ENCODE data around the gene PLEKHG3. TPM values are rescaled to one million over a fixed set of nuclear protein-coding genes. Genes with fewer than 3 reads are reported as not detected.

PLEKHG3 gene
- total RNA-seq, 4 donors from 2014 or later, result 58.1 to 273 (median 94.7) TPM

DNA sequence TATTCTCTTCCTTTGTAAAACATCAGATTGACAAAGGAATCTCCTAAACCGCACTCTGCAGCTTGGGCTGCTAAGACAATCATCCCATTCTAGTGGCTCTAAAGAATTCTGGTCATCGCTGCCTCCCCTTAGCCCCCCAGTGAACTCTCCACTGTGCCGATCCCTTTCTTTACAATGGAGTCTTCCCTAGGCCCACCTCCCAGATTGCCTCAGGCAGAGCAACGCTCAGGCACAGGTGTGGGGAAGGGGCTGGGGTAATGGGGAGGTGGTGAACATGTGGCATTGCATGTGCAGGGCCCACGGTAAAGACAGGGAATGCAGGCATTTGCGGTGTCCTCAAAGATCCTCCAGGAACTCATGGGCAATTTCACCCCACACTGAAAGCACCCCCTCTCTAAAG lies 86.3 kb downstream of the PLEKHG3 start:
- TF ChIP-seq EP300 (IDR thresholded peaks at IDR 0.05; ENCODE audit: low read depth) (no peak), POLR2AphosphoS5 (IDR thresholded peaks at IDR 0.05) (no peak), POLR2A (IDR thresholded peaks at IDR 0.05) (no peak)
- TF ChIP-seq, protein P1, sequence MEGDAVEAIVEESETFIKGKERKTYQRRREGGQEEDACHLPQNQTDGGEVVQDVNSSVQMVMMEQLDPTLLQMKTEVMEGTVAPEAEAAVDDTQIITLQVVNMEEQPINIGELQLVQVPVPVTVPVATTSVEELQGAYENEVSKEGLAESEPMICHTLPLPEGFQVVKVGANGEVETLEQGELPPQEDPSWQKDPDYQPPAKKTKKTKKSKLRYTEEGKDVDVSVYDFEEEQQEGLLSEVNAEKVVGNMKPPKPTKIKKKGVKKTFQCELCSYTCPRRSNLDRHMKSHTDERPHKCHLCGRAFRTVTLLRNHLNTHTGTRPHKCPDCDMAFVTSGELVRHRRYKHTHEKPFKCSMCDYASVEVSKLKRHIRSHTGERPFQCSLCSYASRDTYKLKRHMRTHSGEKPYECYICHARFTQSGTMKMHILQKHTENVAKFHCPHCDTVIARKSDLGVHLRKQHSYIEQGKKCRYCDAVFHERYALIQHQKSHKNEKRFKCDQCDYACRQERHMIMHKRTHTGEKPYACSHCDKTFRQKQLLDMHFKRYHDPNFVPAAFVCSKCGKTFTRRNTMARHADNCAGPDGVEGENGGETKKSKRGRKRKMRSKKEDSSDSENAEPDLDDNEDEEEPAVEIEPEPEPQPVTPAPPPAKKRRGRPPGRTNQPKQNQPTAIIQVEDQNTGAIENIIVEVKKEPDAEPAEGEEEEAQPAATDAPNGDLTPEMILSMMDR (IDR thresholded peaks at IDR 0.05), result no peak
- in situ Hi-C loops (cut with MboI; ENCODE audit: low pct_ligation_motif_present in 1 of 4, low pct_unique_long_range_greater_than_20kb in 1 of 4, low sequenced_read_pairs in 3 of 4) (no loop called here), intact Hi-C loops (cut with DNase I; ENCODE audit: low total_unique reads) (no loop called here)
- Histone ChIP-seq H3K36me3 (no peaks in the 10 kb centered on the region), H3K27ac (no peak overlapping the region), H3K9me3 (no peaks in the 10 kb centered on the region), H3K4me3 (no peak overlapping the region), H3K4me1 (no peaks in the 10 kb centered on the region), H3K27me3 (no peaks in the 10 kb centered on the region)
- no peak for DNase-seq
- 80% methylated on average over 1 to 6 of the region's 6 CpGs for WGBS, 2 donors (ENCODE audit: low coverage in 1 of 2)

DNA sequence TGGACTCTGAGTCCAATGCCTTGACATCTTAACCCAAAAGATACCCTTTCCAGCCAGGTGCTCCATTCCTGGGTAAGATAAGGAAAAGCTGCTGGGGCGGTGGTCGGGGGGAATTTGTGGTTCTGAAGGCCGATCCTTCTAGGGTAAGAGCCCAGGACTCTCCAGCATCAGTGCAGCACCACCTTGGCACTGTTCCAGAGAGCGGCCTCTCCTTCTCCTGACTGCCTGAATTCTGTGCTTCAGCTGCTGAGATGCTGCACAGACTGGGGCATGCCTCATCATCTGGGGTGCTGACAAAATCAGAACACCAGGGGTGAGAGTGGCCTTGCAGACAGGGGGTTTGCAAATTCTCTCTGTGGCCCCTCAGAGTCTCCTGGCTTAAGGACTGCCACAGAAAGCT lies 88.0 kb downstream of the PLEKHG3 start:
- no peaks in the 10 kb centered on the region for H3K4me1 ChIP-seq
- H3K27me3 ChIP-seq, result no peaks in the 10 kb centered on the region
- no peak for DNase-seq
- no peaks in the 10 kb centered on the region for H3K36me3 ChIP-seq
- H3K9me3 ChIP-seq, result no peaks in the 10 kb centered on the region
- TF ChIP-seq POLR2AphosphoS5 (IDR thresholded peaks at IDR 0.05) (no peak), POLR2A (IDR thresholded peaks at IDR 0.05) (no peak), EP300 (IDR thresholded peaks at IDR 0.05; ENCODE audit: low read depth) (no peak)
- TF ChIP-seq, protein P1 (IDR thresholded peaks at IDR 0.05), result no peak
- H3K27ac ChIP-seq, result no peak overlapping the region
- no peak overlapping the region for H3K4me3 ChIP-seq
- WGBS, 2 donors (ENCODE audit: low coverage in 1 of 2), result 70% methylated on average over 4 of the region's 4 CpGs; no CpG with 5 or more reads in 1 of the 2 donors
- in situ Hi-C loops (cut with MboI; ENCODE audit: low pct_ligation_motif_present in 1 of 4, low pct_unique_long_range_greater_than_20kb in 1 of 4, low sequenced_read_pairs in 3 of 4) (no loop called here), intact Hi-C loops (cut with DNase I; ENCODE audit: low total_unique reads) (no loop called here)

DNA sequence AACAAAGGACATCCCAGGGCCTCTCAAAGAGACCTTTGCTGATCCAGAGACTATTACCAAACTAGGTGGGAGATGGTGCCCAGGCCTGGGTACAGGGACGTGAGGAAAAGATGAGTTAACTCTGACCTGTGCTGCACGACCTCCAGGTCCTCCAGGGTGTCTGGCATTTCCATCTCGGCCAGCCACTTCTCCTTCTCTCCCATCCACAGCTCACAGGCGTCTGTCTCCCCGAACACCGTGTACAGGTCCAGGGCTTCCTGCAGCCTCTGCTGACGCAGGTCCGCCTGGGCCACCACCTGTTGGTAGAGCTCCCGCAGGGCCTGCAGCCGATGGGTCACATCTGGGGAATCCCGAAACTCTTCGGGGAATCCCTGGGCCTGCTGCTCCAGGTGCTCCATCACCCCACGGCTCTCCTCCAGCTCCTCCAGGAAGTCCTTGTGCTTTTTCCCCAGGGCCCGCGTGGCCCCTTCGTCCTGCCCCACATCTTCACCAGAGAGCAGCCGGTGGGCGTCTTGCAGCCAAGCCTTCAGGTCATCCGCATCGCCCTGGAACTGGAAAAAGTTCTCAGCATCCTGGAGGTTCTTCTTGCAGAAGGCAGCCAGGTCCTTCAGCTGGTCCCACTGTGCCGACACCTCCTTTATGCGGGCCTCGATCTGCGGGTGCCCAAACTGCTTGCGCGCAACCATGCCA lies 88.8 kb downstream of the PLEKHG3 start:
- TF ChIP-seq POLR2AphosphoS5 (IDR thresholded peaks at IDR 0.05) (no peak), POLR2A (IDR thresholded peaks at IDR 0.05) (no peak), EP300 (IDR thresholded peaks at IDR 0.05; ENCODE audit: low read depth) (no peak)
- TF ChIP-seq, protein P1 (IDR thresholded peaks at IDR 0.05), result no peak
- H3K27me3 ChIP-seq, result no peaks in the 10 kb centered on the region
- DNase-seq, result no peak
- in situ Hi-C loops (cut with MboI; ENCODE audit: low pct_ligation_motif_present in 1 of 4, low pct_unique_long_range_greater_than_20kb in 1 of 4, low sequenced_read_pairs in 3 of 4) (no loop called here), intact Hi-C loops (cut with DNase I; ENCODE audit: low total_unique reads) (no loop called here)
- H3K27ac ChIP-seq, result no peak overlapping the region
- 90 to 92% methylated on average over 2 to 26 of the region's 26 CpGs for WGBS, 2 donors (ENCODE audit: low coverage in 1 of 2)
- H3K9me3 ChIP-seq, result no peaks in the 10 kb centered on the region
- no peak overlapping the region for H3K4me3 ChIP-seq
- no peaks in the 10 kb centered on the region for H3K4me1 ChIP-seq
- no peaks in the 10 kb centered on the region for H3K36me3 ChIP-seq

DNA sequence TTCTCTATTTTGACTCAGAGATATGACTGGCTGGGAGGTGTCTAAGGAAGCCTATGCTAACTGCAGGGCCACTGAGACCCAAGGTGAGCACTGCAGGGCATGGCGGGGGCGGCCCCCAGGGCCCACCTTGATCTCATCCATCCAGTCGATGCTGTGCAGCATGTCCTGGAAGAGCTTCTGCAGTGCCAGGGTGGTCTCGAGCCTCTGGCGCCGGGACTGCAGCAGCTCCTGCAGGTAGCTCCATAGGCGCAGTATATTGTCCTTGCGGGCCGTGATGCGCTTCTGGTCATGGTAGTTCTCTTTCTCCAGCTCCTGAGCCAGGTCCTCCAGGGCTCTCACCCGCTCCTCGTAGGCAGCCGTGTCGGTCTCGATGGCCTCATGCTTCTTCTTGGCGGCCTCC lies 91.0 kb downstream of the PLEKHG3 start:
- no peak for DNase-seq
- in situ Hi-C loops (cut with MboI; ENCODE audit: low pct_ligation_motif_present in 1 of 4, low pct_unique_long_range_greater_than_20kb in 1 of 4, low sequenced_read_pairs in 3 of 4), result no loop called here
- no peaks in the 10 kb centered on the region for H3K4me1 ChIP-seq
- H3K9me3 ChIP-seq, result no peaks in the 10 kb centered on the region
- TF ChIP-seq, protein P1 (IDR thresholded peaks at IDR 0.05), result no peak
- no peak for TF ChIP-seq EP300 (IDR thresholded peaks at IDR 0.05; ENCODE audit: low read depth)
- no peak for TF ChIP-seq POLR2A (IDR thresholded peaks at IDR 0.05)
- TF ChIP-seq POLR2AphosphoS5 (IDR thresholded peaks at IDR 0.05), result no peak
- no peaks in the 10 kb centered on the region for H3K27me3 ChIP-seq
- H3K4me3 ChIP-seq, result no peak overlapping the region
- no peak overlapping the region for H3K27ac ChIP-seq
- intact Hi-C loops (cut with DNase I; ENCODE audit: low total_unique reads), result no loop called here
- 93% methylated on average over 16 of the region's 16 CpGs; no CpG with 5 or more reads in 1 of the 2 donors for WGBS, 2 donors (ENCODE audit: low coverage in 1 of 2)
- no peaks in the 10 kb centered on the region for H3K36me3 ChIP-seq
